ENCODE results near the gene OR5H14.
"Not testable (repeated sequence)": the region's sequence is repeated elsewhere in the genome, so short reads cannot be mapped to it uniquely, and the experiment has no call there.

OR5H14 gene

DNA sequence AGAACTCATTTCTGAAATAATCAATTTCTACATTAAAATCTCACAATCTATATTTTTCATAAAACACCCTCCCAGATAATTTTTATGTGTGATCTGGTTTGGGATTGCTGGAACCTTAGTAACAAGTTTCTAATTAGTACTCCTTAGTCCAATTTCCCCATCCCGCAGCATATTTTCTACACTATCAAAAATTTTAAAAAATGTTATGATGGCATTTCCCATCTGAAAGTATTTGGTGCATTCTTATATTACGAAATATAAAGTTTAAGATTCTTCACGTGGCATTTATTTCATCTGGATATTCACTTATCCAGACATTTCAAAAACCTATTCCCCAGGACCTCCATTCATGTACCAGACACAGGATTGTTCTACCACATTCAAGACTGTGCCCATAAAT lies 1.5 kb downstream of the OR5H14 start:
- Histone ChIP-seq H3K27me3 (ENCODE audit: control insufficient read depth in 1 of 2, insufficient read depth in 2 of 2, low read length in 2 of 2) (no peaks in the 10 kb centered on the region), H3K9me3 (ENCODE audit: control insufficient read depth in 2 of 2, low read length in 2 of 2) (no peaks in the 10 kb centered on the region), H3K36me3 (ENCODE audit: control insufficient read depth in 2 of 2, insufficient read depth in 2 of 2, low read length in 2 of 2) (no peaks in the 10 kb centered on the region), H3K4me1 (ENCODE audit: control insufficient read depth, insufficient read depth, low read length) (no peaks in the 10 kb centered on the region), H3K9ac (ENCODE audit: low read length in 2 of 2) (no peak overlapping the region), H3K27ac (ENCODE audit: low read length) (no peak overlapping the region), H3K4me3 (ENCODE audit: low read length in 2 of 2) (no peak overlapping the region)

DNA sequence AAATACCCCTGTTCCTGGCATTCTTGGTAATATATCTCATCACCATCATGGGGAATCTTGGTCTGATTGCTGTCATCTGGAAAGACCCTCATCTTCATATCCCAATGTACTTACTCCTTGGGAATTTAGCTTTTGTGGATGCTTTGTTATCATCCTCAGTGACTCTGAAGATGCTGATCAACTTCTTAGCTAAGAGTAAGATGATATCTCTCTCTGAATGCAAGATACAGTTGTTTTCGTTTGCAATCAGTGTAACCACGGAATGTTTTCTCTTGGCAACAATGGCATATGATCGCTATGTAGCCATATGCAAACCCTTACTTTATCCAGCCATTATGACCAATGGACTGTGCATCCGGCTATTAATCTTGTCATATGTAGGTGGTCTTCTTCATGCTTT lies 2.2 kb downstream of the OR5H14 start:
- H3K9ac ChIP-seq (ENCODE audit: low read length in 2 of 2); H3K36me3 ChIP-seq (ENCODE audit: control insufficient read depth in 2 of 2, insufficient read depth in 2 of 2, low read length in 2 of 2); H3K27me3 ChIP-seq (ENCODE audit: control insufficient read depth in 1 of 2, insufficient read depth in 2 of 2, low read length in 2 of 2); H3K9me3 ChIP-seq (ENCODE audit: control insufficient read depth in 2 of 2, low read length in 2 of 2); H3K4me3 ChIP-seq (ENCODE audit: low read length in 2 of 2); H3K4me1 ChIP-seq (ENCODE audit: control insufficient read depth, insufficient read depth, low read length); H3K27ac ChIP-seq (ENCODE audit: low read length): not testable (repeated sequence)

DNA sequence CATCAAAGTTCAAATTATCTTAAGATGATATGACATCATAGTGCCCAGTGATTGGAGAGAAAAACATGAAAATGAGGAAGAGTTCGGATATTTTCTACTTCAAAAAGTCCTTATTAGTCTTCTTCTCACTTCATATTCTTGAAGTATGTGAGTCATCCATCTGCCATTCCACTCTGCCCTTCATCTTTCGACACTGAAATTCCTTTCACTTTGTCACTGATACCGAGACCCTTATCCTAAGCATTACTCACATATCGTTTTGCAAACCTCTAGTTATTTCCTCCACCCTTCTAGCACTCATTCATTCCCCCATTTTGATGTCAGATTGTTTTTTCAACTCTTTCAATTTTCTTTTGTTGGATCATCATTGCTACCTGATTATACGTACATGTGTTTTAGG lies 4.0 kb downstream of the OR5H14 start:
- no peak overlapping the region for H3K4me3 ChIP-seq (ENCODE audit: low read length in 2 of 2)
- no peak overlapping the region for H3K27ac ChIP-seq (ENCODE audit: low read length)
- no peak overlapping the region for H3K9ac ChIP-seq (ENCODE audit: low read length in 2 of 2)
- H3K4me1 ChIP-seq (ENCODE audit: control insufficient read depth, insufficient read depth, low read length): no peaks in the 10 kb centered on the region
- no peaks in the 10 kb centered on the region for H3K27me3 ChIP-seq (ENCODE audit: control insufficient read depth in 1 of 2, insufficient read depth in 2 of 2, low read length in 2 of 2)
- no peaks in the 10 kb centered on the region for H3K36me3 ChIP-seq (ENCODE audit: control insufficient read depth in 2 of 2, insufficient read depth in 2 of 2, low read length in 2 of 2)
- no peaks in the 10 kb centered on the region for H3K9me3 ChIP-seq (ENCODE audit: control insufficient read depth in 2 of 2, low read length in 2 of 2)

DNA sequence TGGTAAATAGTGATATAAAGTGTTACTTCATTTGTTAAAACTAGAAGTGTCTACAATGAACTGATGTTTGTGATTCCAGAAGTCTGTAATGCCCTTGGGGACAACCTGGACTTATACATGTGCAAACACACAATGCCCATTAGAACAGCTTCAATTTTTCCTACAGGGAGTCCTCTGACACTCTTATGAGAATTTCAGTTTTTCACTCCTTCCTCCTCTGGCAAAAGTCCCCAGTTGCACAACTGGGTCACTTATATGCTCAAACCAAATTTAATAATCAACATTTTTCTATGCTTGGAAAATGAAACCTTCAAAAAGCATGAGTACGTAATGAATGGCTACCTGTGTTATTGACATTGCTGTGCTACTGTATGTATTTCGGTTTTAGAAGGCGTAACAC lies 19.1 kb downstream of the OR5H14 start, which contains the start of gene OR5H15:
Gene OR5H15 (plus strand): TSS at position 301 of the 400 bp plus-strand sequence. CDS start 2,004 bp downstream, outside the sequence.
- no peaks in the 10 kb centered on the region for H3K9me3 ChIP-seq (ENCODE audit: control insufficient read depth in 2 of 2, low read length in 2 of 2)
- H3K4me1 ChIP-seq (ENCODE audit: control insufficient read depth, insufficient read depth, low read length): no peaks in the 10 kb centered on the region
- no peaks in the 10 kb centered on the region for H3K36me3 ChIP-seq (ENCODE audit: control insufficient read depth in 2 of 2, insufficient read depth in 2 of 2, low read length in 2 of 2)
- no peaks in the 10 kb centered on the region for H3K27me3 ChIP-seq (ENCODE audit: control insufficient read depth in 1 of 2, insufficient read depth in 2 of 2, low read length in 2 of 2)
- H3K9ac ChIP-seq (ENCODE audit: low read length in 2 of 2): no peak within 1 kb of the TSS
- H3K27ac ChIP-seq (ENCODE audit: low read length): no peak within 1 kb of the TSS
- H3K4me3 ChIP-seq (ENCODE audit: low read length in 2 of 2): no peak within 1 kb of the TSS

DNA sequence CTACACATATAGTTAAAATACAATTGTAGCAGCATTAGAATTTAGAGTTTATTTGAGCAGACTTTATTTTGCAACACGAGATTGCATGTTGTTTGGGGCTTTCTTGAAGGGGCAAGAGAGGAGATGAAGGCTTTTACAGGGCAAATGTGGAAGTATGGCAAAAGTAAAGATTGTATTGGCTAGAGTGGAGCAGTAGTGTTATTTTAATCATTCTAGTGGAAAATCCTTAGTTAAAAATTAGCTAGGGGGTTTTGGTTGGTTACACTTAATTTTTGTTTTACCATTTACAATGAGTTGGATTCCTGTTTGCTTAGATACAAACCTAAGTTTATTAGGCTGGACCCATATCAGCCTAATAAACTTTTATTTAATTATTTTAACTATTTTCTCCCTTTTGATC lies 23.8 kb downstream of the OR5H14 start:
- H3K36me3 ChIP-seq (ENCODE audit: control insufficient read depth in 2 of 2, insufficient read depth in 2 of 2, low read length in 2 of 2): no peaks in the 10 kb centered on the region
- H3K4me1 ChIP-seq (ENCODE audit: control insufficient read depth, insufficient read depth, low read length): no peaks in the 10 kb centered on the region
- H3K4me3 ChIP-seq (ENCODE audit: low read length in 2 of 2): no peak overlapping the region
- no peak overlapping the region for H3K27ac ChIP-seq (ENCODE audit: low read length)
- no peaks in the 10 kb centered on the region for H3K27me3 ChIP-seq (ENCODE audit: control insufficient read depth in 1 of 2, insufficient read depth in 2 of 2, low read length in 2 of 2)
- no peaks in the 10 kb centered on the region for H3K9me3 ChIP-seq (ENCODE audit: control insufficient read depth in 2 of 2, low read length in 2 of 2)
- H3K9ac ChIP-seq (ENCODE audit: low read length in 2 of 2): no peak overlapping the region

DNA sequence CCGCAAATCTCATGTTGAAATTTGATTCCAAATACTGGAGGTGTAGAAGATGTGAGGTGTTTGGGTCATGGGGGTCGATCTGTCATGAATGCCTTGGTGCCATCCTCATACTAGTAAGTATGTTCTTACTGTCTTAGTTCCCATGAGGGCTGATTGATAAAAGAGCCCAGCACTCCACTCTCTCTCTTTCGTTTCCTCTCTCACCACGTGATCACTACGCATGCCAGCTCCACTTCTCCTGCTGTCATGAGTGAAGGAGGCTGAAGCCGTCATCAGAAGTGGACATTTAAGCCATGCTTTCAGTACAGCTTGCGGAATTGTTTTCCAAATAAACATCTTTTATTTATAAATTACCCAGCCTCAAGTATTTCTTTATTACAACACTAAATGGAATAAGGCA lies 25.3 kb downstream of the OR5H14 start:
- no peak overlapping the region for H3K4me3 ChIP-seq (ENCODE audit: low read length in 2 of 2)
- no peak overlapping the region for H3K9ac ChIP-seq (ENCODE audit: low read length in 2 of 2)
- no peaks in the 10 kb centered on the region for H3K36me3 ChIP-seq (ENCODE audit: control insufficient read depth in 2 of 2, insufficient read depth in 2 of 2, low read length in 2 of 2)
- no peaks in the 10 kb centered on the region for H3K4me1 ChIP-seq (ENCODE audit: control insufficient read depth, insufficient read depth, low read length)
- H3K9me3 ChIP-seq (ENCODE audit: control insufficient read depth in 2 of 2, low read length in 2 of 2): no peaks in the 10 kb centered on the region
- H3K27ac ChIP-seq (ENCODE audit: low read length): no peak overlapping the region
- H3K27me3 ChIP-seq (ENCODE audit: control insufficient read depth in 1 of 2, insufficient read depth in 2 of 2, low read length in 2 of 2): no peaks in the 10 kb centered on the region

DNA sequence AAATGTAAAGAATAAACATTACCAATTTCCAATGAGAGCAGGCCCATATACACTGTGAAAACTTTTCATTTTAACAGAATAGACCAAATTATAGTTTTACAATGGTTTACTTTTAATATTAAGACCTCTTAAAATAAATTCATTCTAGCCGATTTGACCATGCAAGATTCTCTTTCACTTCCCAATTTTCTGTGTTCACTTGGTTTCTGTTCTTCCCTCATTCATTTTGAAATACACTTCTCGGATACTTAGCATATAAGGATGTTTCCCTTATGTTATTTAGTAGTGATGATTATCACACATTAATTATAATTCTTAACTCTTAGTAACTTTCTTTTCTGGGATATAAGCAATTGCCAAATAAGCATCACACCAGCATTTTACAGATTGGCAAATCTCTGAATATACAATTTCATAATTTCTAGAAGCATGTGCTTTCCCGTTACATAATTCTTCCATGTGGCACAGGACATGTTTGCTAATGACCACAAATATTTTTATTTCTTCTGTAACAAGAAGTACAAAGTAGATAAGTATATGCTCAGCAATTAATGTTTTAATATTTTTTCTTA lies 33.1 kb downstream of the OR5H14 start:
- Histone ChIP-seq H3K9ac (ENCODE audit: low read length in 2 of 2) (no peak overlapping the region), H3K27me3 (ENCODE audit: control insufficient read depth in 1 of 2, insufficient read depth in 2 of 2, low read length in 2 of 2) (no peaks in the 10 kb centered on the region), H3K4me1 (ENCODE audit: control insufficient read depth, insufficient read depth, low read length) (no peaks in the 10 kb centered on the region), H3K9me3 (ENCODE audit: control insufficient read depth in 2 of 2, low read length in 2 of 2) (no peaks in the 10 kb centered on the region), H3K27ac (ENCODE audit: low read length) (no peak overlapping the region), H3K4me3 (ENCODE audit: low read length in 2 of 2) (no peak overlapping the region), H3K36me3 (ENCODE audit: control insufficient read depth in 2 of 2, insufficient read depth in 2 of 2, low read length in 2 of 2) (no peaks in the 10 kb centered on the region)

DNA sequence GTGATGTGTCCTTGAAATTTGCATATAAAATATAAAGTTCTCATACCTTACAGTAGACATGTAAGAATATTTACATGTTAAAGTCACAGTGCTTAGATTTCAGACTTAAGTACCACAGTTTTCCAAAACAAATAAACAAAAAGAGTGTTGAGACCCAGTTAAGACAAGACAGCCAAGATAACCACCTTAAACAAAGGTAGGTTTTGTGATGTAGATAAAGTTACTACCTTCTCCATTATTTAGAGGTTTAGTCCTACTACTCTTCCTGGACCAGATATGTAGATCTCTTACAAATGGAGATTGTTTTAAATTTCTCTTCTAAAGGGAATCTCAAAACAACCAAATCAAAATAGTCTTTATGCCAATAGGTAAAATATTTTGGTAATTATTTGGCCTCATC lies 34.9 kb downstream of the OR5H14 start:
- Histone ChIP-seq H3K9me3 (ENCODE audit: control insufficient read depth in 2 of 2, low read length in 2 of 2) (no peaks in the 10 kb centered on the region), H3K27me3 (ENCODE audit: control insufficient read depth in 1 of 2, insufficient read depth in 2 of 2, low read length in 2 of 2) (no peaks in the 10 kb centered on the region), H3K4me1 (ENCODE audit: control insufficient read depth, insufficient read depth, low read length) (no peaks in the 10 kb centered on the region), H3K9ac (ENCODE audit: low read length in 2 of 2) (no peak overlapping the region), H3K36me3 (ENCODE audit: control insufficient read depth in 2 of 2, insufficient read depth in 2 of 2, low read length in 2 of 2) (no peaks in the 10 kb centered on the region), H3K27ac (ENCODE audit: low read length) (no peak overlapping the region), H3K4me3 (ENCODE audit: low read length in 2 of 2) (no peak overlapping the region)

DNA sequence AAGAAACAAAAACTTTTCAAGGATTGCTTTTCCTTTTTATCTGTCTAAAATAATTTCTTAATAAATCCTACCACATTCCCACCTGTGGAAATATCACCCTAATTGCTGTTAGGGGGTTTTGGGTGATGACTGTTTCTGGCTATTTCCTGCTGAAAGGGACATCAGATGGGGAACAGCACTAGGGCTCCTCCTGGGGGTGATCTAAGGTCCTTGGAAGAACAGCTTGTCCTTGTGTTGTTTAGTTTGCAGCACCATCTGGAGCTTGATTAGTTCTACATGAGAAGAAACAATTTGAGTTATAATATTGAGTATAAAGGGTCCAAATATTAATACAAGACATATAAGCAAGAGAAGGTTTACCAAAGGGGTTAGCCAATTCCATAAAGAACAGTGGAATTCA lies 37.9 kb downstream of the OR5H14 start:
- no peak overlapping the region for H3K9ac ChIP-seq (ENCODE audit: low read length in 2 of 2)
- H3K27ac ChIP-seq (ENCODE audit: low read length): no peak overlapping the region
- no peak overlapping the region for H3K4me3 ChIP-seq (ENCODE audit: low read length in 2 of 2)
- H3K27me3 ChIP-seq (ENCODE audit: control insufficient read depth in 1 of 2, insufficient read depth in 2 of 2, low read length in 2 of 2): no peaks in the 10 kb centered on the region
- no peaks in the 10 kb centered on the region for H3K36me3 ChIP-seq (ENCODE audit: control insufficient read depth in 2 of 2, insufficient read depth in 2 of 2, low read length in 2 of 2)
- no peaks in the 10 kb centered on the region for H3K4me1 ChIP-seq (ENCODE audit: control insufficient read depth, insufficient read depth, low read length)
- no peaks in the 10 kb centered on the region for H3K9me3 ChIP-seq (ENCODE audit: control insufficient read depth in 2 of 2, low read length in 2 of 2)

DNA sequence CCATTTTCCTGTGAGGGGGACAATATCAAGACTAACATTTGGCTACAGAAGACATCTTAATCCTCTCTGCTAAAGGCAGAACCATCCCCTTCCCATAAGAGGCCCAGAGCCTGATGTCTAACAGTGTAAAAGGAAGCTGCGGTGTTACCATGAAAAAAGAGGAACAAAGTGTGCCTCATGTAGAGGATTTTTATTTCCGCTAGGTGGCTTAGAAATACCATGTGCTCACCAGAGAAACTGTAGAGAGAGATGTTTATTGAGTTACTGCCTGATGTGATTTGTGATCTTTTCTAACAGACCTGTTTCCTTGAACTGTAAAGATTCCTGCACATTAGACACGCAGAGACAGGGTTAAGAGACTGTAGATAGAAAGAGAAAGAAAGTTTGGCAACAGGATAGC lies 41.3 kb downstream of the OR5H14 start:
- Histone ChIP-seq H3K9me3 (ENCODE audit: control insufficient read depth in 2 of 2, low read length in 2 of 2) (no peaks in the 10 kb centered on the region), H3K4me3 (ENCODE audit: low read length in 2 of 2) (no peak overlapping the region), H3K27me3 (ENCODE audit: control insufficient read depth in 1 of 2, insufficient read depth in 2 of 2, low read length in 2 of 2) (no peaks in the 10 kb centered on the region), H3K36me3 (ENCODE audit: control insufficient read depth in 2 of 2, insufficient read depth in 2 of 2, low read length in 2 of 2) (no peaks in the 10 kb centered on the region), H3K4me1 (ENCODE audit: control insufficient read depth, insufficient read depth, low read length) (no peaks in the 10 kb centered on the region), H3K27ac (ENCODE audit: low read length) (no peak overlapping the region), H3K9ac (ENCODE audit: low read length in 2 of 2) (no peak overlapping the region)

DNA sequence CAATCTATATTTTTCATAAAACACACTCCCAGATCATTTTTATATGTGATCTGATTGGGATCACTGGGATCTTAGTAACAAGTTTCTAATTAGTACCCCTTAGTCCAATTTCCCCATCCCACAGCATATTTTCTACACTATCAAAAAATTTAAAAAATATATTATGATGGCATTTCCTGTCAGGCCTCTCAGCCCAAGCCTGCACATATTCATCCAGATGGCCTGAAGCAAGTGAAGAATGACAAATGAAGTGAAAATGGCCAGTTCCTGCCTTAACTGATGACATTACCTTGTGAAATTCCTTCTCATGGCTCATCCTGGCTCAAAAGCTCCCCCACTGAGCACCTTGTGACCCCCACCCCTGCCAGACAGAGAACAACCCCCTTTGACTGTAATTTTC lies 43.6 kb downstream of the OR5H14 start:
- not testable (repeated sequence) for H3K9ac ChIP-seq (ENCODE audit: low read length in 2 of 2); H3K27ac ChIP-seq (ENCODE audit: low read length); H3K36me3 ChIP-seq (ENCODE audit: control insufficient read depth in 2 of 2, insufficient read depth in 2 of 2, low read length in 2 of 2); H3K9me3 ChIP-seq (ENCODE audit: control insufficient read depth in 2 of 2, low read length in 2 of 2); H3K27me3 ChIP-seq (ENCODE audit: control insufficient read depth in 1 of 2, insufficient read depth in 2 of 2, low read length in 2 of 2); H3K4me3 ChIP-seq (ENCODE audit: low read length in 2 of 2); H3K4me1 ChIP-seq (ENCODE audit: control insufficient read depth, insufficient read depth, low read length)
